ENCODE measurements around the gene MYNN. TPM values are rescaled to one million over a fixed set of nuclear protein-coding genes. Genes with fewer than 3 reads are reported as not detected.

MYNN gene
- total RNA-seq, 1 experiment from 2014 or later, result 20.4 TPM

- Mint-ChIP-seq H3K27ac (ENCODE audit: low read depth, unreplicated experiment) (peak overlapping the region; percentile 82), H3K27me3 (ENCODE audit: insufficient read depth, unreplicated experiment) (no peaks in the 10 kb centered on the region), H3K9me3 (ENCODE audit: unreplicated experiment) (peaks cover 9% of the 10 kb centered on the region), H3K4me1 (ENCODE audit: insufficient read depth, unreplicated experiment) (peaks cover 21% of the 10 kb centered on the region), H3K4me3 (ENCODE audit: unreplicated experiment) (no peak overlapping the region), H3K36me3 (ENCODE audit: insufficient read depth, unreplicated experiment) (no peaks in the 10 kb centered on the region)
- intact Hi-C loops (cut with micrococcal nuclease), result no loop called here
- POLR2A ChIA-PET, result interaction anchor here (0.9 to 2.6 kb wide), 9 partner anchors 10 to 608 kb away, joined by 3 to 21 read pairs (median 5); partner anchors contain the start of genes ACTRT3, MYNN and TERC
- no peak for TF ChIP-seq CTCF (IDR thresholded peaks at IDR 0.05; ENCODE audit: unreplicated experiment)
- BruUV-seq (replicated peaks), result no TSS peak
- CTCF ChIA-PET, result interaction anchor here (0.6 to 1.3 kb wide), 3 partner anchors 11 to 84 kb away, joined by 3 to 7 read pairs (median 3); no protein-coding TSS in a partner anchor
- peak; percentile 63 for DNase-seq (ENCODE audit: unreplicated experiment)
These were observed 18.5 kb upstream of the MYNN start for GRCh38 chr3:169754711-169755110.

- Mint-ChIP-seq H3K4me3 (ENCODE audit: unreplicated experiment) (no peak overlapping the region), H3K9me3 (ENCODE audit: unreplicated experiment) (peaks cover 9% of the 10 kb centered on the region), H3K36me3 (ENCODE audit: insufficient read depth, unreplicated experiment) (no peaks in the 10 kb centered on the region), H3K27me3 (ENCODE audit: insufficient read depth, unreplicated experiment) (no peaks in the 10 kb centered on the region), H3K4me1 (ENCODE audit: insufficient read depth, unreplicated experiment) (peaks cover 21% of the 10 kb centered on the region), H3K27ac (ENCODE audit: low read depth, unreplicated experiment) (peak overlapping the region; percentile 82)
- no peak for TF ChIP-seq CTCF (IDR thresholded peaks at IDR 0.05; ENCODE audit: unreplicated experiment)
- no peak for DNase-seq (ENCODE audit: unreplicated experiment)
- intact Hi-C loops (cut with micrococcal nuclease), result no loop called here
- no TSS peak for BruUV-seq (replicated peaks)
- POLR2A ChIA-PET, result interaction anchor here (1.5 to 2.6 kb wide), 5 partner anchors 9 to 608 kb away, joined by 4 to 21 read pairs (median 5); partner anchors contain the start of genes ACTRT3, MYNN and TERC
- CTCF ChIA-PET, result no interaction called here
These were observed 17.7 kb upstream of the MYNN start for GRCh38 chr3:169755488-169755887.

GRCh38 chr3:169758359-169758994 is 14.7 kb upstream of the MYNN start:
- H3K27ac Mint-ChIP-seq (ENCODE audit: low read depth, unreplicated experiment), result no peak overlapping the region
- H3K9me3 Mint-ChIP-seq (ENCODE audit: unreplicated experiment), result peaks cover 9% of the 10 kb centered on the region
- no peak overlapping the region for H3K4me3 Mint-ChIP-seq (ENCODE audit: unreplicated experiment)
- intact Hi-C loops (cut with micrococcal nuclease), result no loop called here
- no TSS peak for BruUV-seq (replicated peaks)
- peaks cover 27% of the 10 kb centered on the region for H3K4me1 Mint-ChIP-seq (ENCODE audit: insufficient read depth, unreplicated experiment)
- H3K27me3 Mint-ChIP-seq (ENCODE audit: insufficient read depth, unreplicated experiment), result no peaks in the 10 kb centered on the region
- no peak for DNase-seq (ENCODE audit: unreplicated experiment)
- CTCF ChIA-PET, result interaction anchor here (0.6 to 1.5 kb wide), 3 partner anchors 16 to 614 kb away, joined by 3 read pairs; no protein-coding TSS in a partner anchor
- no peaks in the 10 kb centered on the region for H3K36me3 Mint-ChIP-seq (ENCODE audit: insufficient read depth, unreplicated experiment)
- no peak for TF ChIP-seq CTCF (IDR thresholded peaks at IDR 0.05; ENCODE audit: unreplicated experiment)
- POLR2A ChIA-PET, result interaction anchor here (0.6 to 1.4 kb wide), 2 partner anchors 14 to 578 kb away, joined by 3 to 5 read pairs; partner anchors contain the start of gene MYNN

GRCh38 chr3:169759256-169759655 is 13.9 kb upstream of the MYNN start:
- ChIA-PET POLR2A (interaction anchor here (0.6 to 6.1 kb wide), 3 partner anchors 9 to 14 kb away, joined by 5 to 50 read pairs (median 6); partner anchors contain the start of gene MYNN), CTCF (interaction anchor here (0.6 to 1.5 kb wide), 3 partner anchors 15 to 1658 kb away, joined by 3 to 4 read pairs (median 3); no protein-coding TSS in a partner anchor)
- intact Hi-C loops (cut with micrococcal nuclease), result no loop called here
- H3K36me3 Mint-ChIP-seq (ENCODE audit: insufficient read depth, unreplicated experiment), result no peaks in the 10 kb centered on the region
- peak; percentile 43 for DNase-seq (ENCODE audit: unreplicated experiment)
- H3K4me1 Mint-ChIP-seq (ENCODE audit: insufficient read depth, unreplicated experiment), result peaks cover 27% of the 10 kb centered on the region
- no peak for TF ChIP-seq CTCF (IDR thresholded peaks at IDR 0.05; ENCODE audit: unreplicated experiment)
- H3K9me3 Mint-ChIP-seq (ENCODE audit: unreplicated experiment), result peaks cover 9% of the 10 kb centered on the region
- H3K4me3 Mint-ChIP-seq (ENCODE audit: unreplicated experiment), result no peak overlapping the region
- no TSS peak for BruUV-seq (replicated peaks)
- no peaks in the 10 kb centered on the region for H3K27me3 Mint-ChIP-seq (ENCODE audit: insufficient read depth, unreplicated experiment)
- H3K27ac Mint-ChIP-seq (ENCODE audit: low read depth, unreplicated experiment), result peak overlapping the region; percentile 67
